Fibroblast of mammary gland (primary cell): ENCODE results near the gene FYN.

ENCODE experiments used
- DNase-seq: peaks from one replicate; pipeline ENCODE4 v3.0.0-alpha.2; 2010; ENCODE audit warnings: low read depth
- H3K4me3 ChIP-seq: 2 replicates; pipeline ENCODE4 v1.5.1; 2011; ENCODE audit warnings: low read depth, mild to moderate bottlenecking, low read length, moderate library complexity; ENCODE audit not compliant: control insufficient read depth
- CTCF ChIP-seq: conservative IDR thresholded peaks from 2 replicates; pipeline ENCODE4 v1.5.1; 2011; ENCODE audit warnings: low read depth, low read length, inconsistent platforms; ENCODE audit not compliant: control insufficient read depth, insufficient read depth

The FYN gene

GRCh38 chr6:111717621-111718020, 155.6 kb downstream of the FYN start:
- TF ChIP-seq CTCF, result no peak
- no peak for DNase-seq
- H3K4me3 ChIP-seq, result no peak overlapping the region

GRCh38 chr6:111716325-111716724, 156.9 kb downstream of the FYN start:
- no peak for DNase-seq
- TF ChIP-seq CTCF, result no peak
- H3K4me3 ChIP-seq, result no peak overlapping the region

- TF ChIP-seq CTCF, result no peak
- no peak overlapping the region for H3K4me3 ChIP-seq
- no peak for DNase-seq
Observed at GRCh38 chr6:111715321-111715720, 157.9 kb downstream of the FYN start.

GRCh38 chr6:111714416-111715270, 158.6 kb downstream of the FYN start:
- no peak for TF ChIP-seq CTCF
- no peak overlapping the region for H3K4me3 ChIP-seq
- DNase-seq, result no peak

- H3K4me3 ChIP-seq, result no peak overlapping the region
- no peak for TF ChIP-seq CTCF
- DNase-seq, result no peak
Observed at GRCh38 chr6:111713811-111714210, 159.4 kb downstream of the FYN start.

GRCh38 chr6:111713236-111713635, 160.0 kb downstream of the FYN start:
- no peak for DNase-seq
- no peak overlapping the region for H3K4me3 ChIP-seq
- TF ChIP-seq CTCF, result no peak
